GM12892 (cell line): ENCODE results near the gene PURB.

Experiments used
- POLR2A ChIP-seq: IDR thresholded peaks from 2 replicates; pipeline ENCODE4 v1.6.1; 2011; ENCODE audit warnings: low read depth, low read length, control low read depth
- POLR2AphosphoS5 ChIP-seq: IDR thresholded peaks from 2 replicates; pipeline ENCODE4 v1.6.1; 2011; ENCODE audit warnings: low read depth, low read length, control low read depth
- TAF1 ChIP-seq: IDR thresholded peaks from 2 replicates; pipeline ENCODE4 v1.6.1; 2011; ENCODE audit warnings: low read depth, mild to moderate bottlenecking, control low read depth, low read length, borderline replicate concordance

- TF ChIP-seq TAF1 = no peak
- TF ChIP-seq POLR2A = no peak
- TF ChIP-seq POLR2AphosphoS5 = no peak
Observed at GRCh38 chr7:44827567-44827966, 57.8 kb downstream of the PURB start.
